Measurements from ENCODE around the gene ARHGEF3.

DNA sequence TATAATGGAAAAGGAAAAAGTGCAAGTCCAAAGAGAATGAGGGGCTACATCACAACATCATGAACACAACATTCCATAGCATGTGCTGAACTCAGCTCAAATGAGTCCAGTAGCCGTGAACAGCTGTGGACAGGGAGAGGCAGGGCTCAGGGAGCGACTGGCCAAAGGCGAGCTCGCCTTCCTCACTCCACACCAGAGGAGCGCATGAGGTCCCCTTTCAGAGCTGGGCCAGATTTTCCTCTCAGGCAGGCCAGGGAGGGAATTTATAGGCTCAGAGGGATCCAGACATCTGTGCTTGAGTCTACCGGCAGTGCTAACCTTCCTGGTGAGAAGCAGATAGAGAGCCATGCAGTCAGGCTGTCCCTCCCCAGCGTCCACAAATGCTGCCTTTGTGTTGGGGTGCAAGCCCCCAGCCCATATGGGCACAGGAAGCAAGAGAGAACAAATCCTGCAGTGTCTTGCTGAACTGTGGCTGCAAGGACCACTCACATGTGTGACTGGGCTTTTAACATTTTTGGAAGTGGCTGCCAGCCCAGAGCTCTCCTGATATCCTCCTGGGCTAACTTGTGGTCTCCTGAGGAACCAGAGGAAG lies 32.5 kb downstream of the ARHGEF3 start:
- TF ChIP-seq POLR2A (IDR thresholded peaks at IDR 0.05): no peak
- TF ChIP-seq, protein P1, sequence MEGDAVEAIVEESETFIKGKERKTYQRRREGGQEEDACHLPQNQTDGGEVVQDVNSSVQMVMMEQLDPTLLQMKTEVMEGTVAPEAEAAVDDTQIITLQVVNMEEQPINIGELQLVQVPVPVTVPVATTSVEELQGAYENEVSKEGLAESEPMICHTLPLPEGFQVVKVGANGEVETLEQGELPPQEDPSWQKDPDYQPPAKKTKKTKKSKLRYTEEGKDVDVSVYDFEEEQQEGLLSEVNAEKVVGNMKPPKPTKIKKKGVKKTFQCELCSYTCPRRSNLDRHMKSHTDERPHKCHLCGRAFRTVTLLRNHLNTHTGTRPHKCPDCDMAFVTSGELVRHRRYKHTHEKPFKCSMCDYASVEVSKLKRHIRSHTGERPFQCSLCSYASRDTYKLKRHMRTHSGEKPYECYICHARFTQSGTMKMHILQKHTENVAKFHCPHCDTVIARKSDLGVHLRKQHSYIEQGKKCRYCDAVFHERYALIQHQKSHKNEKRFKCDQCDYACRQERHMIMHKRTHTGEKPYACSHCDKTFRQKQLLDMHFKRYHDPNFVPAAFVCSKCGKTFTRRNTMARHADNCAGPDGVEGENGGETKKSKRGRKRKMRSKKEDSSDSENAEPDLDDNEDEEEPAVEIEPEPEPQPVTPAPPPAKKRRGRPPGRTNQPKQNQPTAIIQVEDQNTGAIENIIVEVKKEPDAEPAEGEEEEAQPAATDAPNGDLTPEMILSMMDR (IDR thresholded peaks at IDR 0.05): no peak

Measured in uterus (tissue), 2 donors.